Right cardiac atrium (tissue), 5 donors: ENCODE measurements around the gene MRPL52. TPM values are rescaled to one million over a fixed set of nuclear protein-coding genes. Genes with fewer than 3 reads are reported as not detected.

Experiments
- ATAC-seq, 2 donors: fragments of 200-7000 bp; cut with Tn5 transposase; one replicate each; pipeline versions ENCODE4 v1.8.0 to v1.9.1; 2020; ENCODE audit warnings: moderate library complexity in 2 of 2, mild to moderate bottlenecking in 1 of 2
- DNase-seq, 3 donors: peaks; one replicate each; pipeline ENCODE4 v3.0.0-alpha.2; 2020
- H3K27ac ChIP-seq: one replicate; pipeline ENCODE4 v1.5.1; 2013; ENCODE audit warnings: mild to moderate bottlenecking, low read length, control low read depth, moderate library complexity
- H3K27me3 ChIP-seq: one replicate; pipeline ENCODE4 v1.6.1; 2013; ENCODE audit not compliant: control insufficient read depth, insufficient read depth
- H3K4me1 ChIP-seq: one replicate; pipeline ENCODE4 v1.6.1; 2013; ENCODE audit warnings: low read length; ENCODE audit not compliant: control insufficient read depth, insufficient read depth
- H3K4me3 ChIP-seq: one replicate; pipeline ENCODE4 v1.5.1; 2013; ENCODE audit warnings: low read length, control low read depth
- H3K9me3 ChIP-seq: one replicate; pipeline ENCODE4 v1.6.1; 2013; ENCODE audit warnings: low read length; ENCODE audit not compliant: control insufficient read depth
- WGBS: extraction: QIAGEN DNeasy Blood & Tissue Kit; methylation state at CpG from one replicate; pipeline ENCODE4 v1.1.7; 2013; 5-methylcytosine and 5-hydroxymethylcytosine counted together
- intact Hi-C, 4 donors: fragments of 100-400 bp; cut with DNase I; formaldehyde crosslinking; loops; one replicate each; pipeline versions ENCODE4 v1.11.0 to v1.14.0; 2022 to 2023
- polyA plus RNA-seq: library from polyadenylated mRNA; stranded (reverse); fragments of 200-250 nt; gene quantifications from one replicate; pipeline ENCODE4 v1.2.3, GENCODE V29; 2013
- total RNA-seq, 4 donors: library from RNA; stranded (reverse); fragmentation: NEBNext Ultra II Directional; extraction: Animal tissue kit (Norgen Biotek cat#: 25700); gene quantifications; one replicate each; pipeline ENCODE4 v1.2.1, GENCODE V29; 2021
- donor health status: healthy with polysubstance abuse.
- donor health status: DM: no; HTN: yes; CAD: no.
- donor health status: DM: no; HTN: no; CAD: no.
- donor health status: DM: no; HTN: yes; CAD: no; lungs with severe emphysema.
- donor health status: DM: yes; HTN: yes; CAD: no.

MRPL52 gene
- total and polyA plus RNA-seq, 5 donors: 86.2 to 115 (median 94.6) TPM

- no peaks in the 10 kb centered on the region for H3K9me3 ChIP-seq
- WGBS: 28% methylated on average over 2 of the region's 2 CpGs
- DNase-seq: no peak
- no peaks in the 10 kb centered on the region for H3K27me3 ChIP-seq
- peaks cover 6% of the 10 kb centered on the region for H3K4me1 ChIP-seq
- no peak overlapping the region for H3K27ac ChIP-seq
- no peak for ATAC-seq
- intact Hi-C loops: no loop called here
- no peak overlapping the region for H3K4me3 ChIP-seq
Measured at GRCh38 chr14:22811722-22812121, 18.0 kb upstream of the MRPL52 start.

GRCh38 chr14:22812744-22813143, 16.9 kb upstream of the MRPL52 start:
- intact Hi-C loops: no loop called here
- DNase-seq (no peak), ATAC-seq (no peak)
- Histone ChIP-seq H3K27ac (no peak overlapping the region), H3K27me3 (no peaks in the 10 kb centered on the region), H3K9me3 (no peaks in the 10 kb centered on the region), H3K4me1 (peaks cover 6% of the 10 kb centered on the region), H3K4me3 (no peak overlapping the region)
- WGBS: 87% methylated on average over 4 of the region's 4 CpGs

DNA sequence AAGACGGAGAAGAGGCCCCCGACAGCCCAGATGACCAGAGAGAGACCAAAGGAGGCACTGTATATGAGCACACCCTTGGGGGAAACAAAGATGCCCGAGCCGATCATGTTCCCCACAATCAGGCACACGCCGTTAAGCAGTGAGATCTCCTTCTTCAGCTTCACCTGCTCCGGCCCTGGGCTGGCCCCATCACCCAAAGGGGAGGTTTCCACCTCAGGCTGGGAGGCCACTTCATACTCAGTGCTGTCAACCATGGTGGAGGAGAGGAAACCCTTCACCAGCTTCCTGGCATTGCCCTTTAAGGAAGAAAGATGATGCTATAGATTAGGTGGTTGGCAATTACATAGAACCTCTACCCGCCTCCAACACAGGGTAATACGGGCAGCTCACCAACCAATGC, 16.5 kb upstream of the MRPL52 start:
- 91% methylated on average over 9 of the region's 9 CpGs for WGBS
- Histone ChIP-seq H3K27me3 (no peaks in the 10 kb centered on the region), H3K9me3 (no peaks in the 10 kb centered on the region), H3K27ac (no peak overlapping the region), H3K4me3 (no peak overlapping the region), H3K4me1 (peaks cover 6% of the 10 kb centered on the region)
- intact Hi-C loops: no loop called here
- ATAC-seq: no peak
- no peak for DNase-seq

- H3K27me3 ChIP-seq: no peaks in the 10 kb centered on the region
- no peaks in the 10 kb centered on the region for H3K9me3 ChIP-seq
- intact Hi-C loops: no loop called here
- ATAC-seq: no peak
- peak overlapping the region; percentile 38 for H3K4me3 ChIP-seq
- DNase-seq: no peak
- peaks cover 6% of the 10 kb centered on the region for H3K4me1 ChIP-seq
- no peak overlapping the region for H3K27ac ChIP-seq
- 87% methylated on average over 7 of the region's 7 CpGs for WGBS
Measured at GRCh38 chr14:22814373-22814772, 15.3 kb upstream of the MRPL52 start.

- H3K9me3 ChIP-seq: no peaks in the 10 kb centered on the region
- peak within 1 kb of the TSS; percentile 38 for H3K4me3 ChIP-seq
- DNase-seq (no peak), ATAC-seq (peak in 1 of 2 donors; percentile 3)
- H3K27me3 ChIP-seq: no peaks in the 10 kb centered on the region
- H3K4me1 ChIP-seq: peaks cover 6% of the 10 kb centered on the region
- H3K27ac ChIP-seq: peak within 1 kb of the TSS; percentile 53
- intact Hi-C loops: no loop called here
- 53% methylated on average over 10 of the region's 10 CpGs for WGBS
Measured at GRCh38 chr14:22814941-22815713, 14.6 kb upstream of the MRPL52 start, which contains the start of gene SLC7A7. Gene SLC7A7 (minus strand): TSS chr14:22815435. CDS start chr14:22813398, 2,037 bp downstream.

- DNase-seq (peak; percentile 40 to 81 (median 80)), ATAC-seq (peak; percentile 47 to 48)
- no peaks in the 10 kb centered on the region for H3K9me3 ChIP-seq
- 14% methylated on average over 10 of the region's 10 CpGs for WGBS
- H3K4me1 ChIP-seq: peaks cover 6% of the 10 kb centered on the region
- H3K4me3 ChIP-seq: peak overlapping the region; percentile 44
- intact Hi-C loops: no loop called here
- no peaks in the 10 kb centered on the region for H3K27me3 ChIP-seq
- peak overlapping the region; percentile 91 for H3K27ac ChIP-seq
Measured at GRCh38 chr14:22819151-22819988, 10.3 kb upstream of the MRPL52 start.

DNA sequence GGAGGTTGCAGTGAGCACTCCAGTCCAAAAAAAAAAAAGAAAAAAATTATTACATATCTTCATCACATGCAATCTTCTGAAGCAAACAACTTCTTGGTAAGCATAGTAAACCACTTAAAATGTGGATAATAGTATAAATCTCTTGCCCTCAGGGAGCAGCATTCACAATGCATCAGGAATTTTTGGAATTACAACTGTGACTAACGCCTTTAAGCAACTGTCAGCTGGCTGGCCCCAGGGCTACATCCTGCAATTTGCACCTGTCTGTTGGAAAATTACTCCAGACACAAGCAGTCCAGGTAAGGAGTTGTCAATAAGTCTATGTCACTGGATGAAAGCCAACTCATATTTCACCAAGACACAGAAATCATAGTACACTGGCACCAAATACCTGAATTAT, 9.0 kb upstream of the MRPL52 start:
- DNase-seq (no peak), ATAC-seq (no peak)
- Histone ChIP-seq H3K4me3 (no peak overlapping the region), H3K9me3 (no peaks in the 10 kb centered on the region), H3K4me1 (peaks cover 1% of the 10 kb centered on the region), H3K27me3 (no peaks in the 10 kb centered on the region), H3K27ac (no peak overlapping the region)
- intact Hi-C loops: loop anchor here in 1 of 4 donors (10.0 kb wide), 1 partner anchor 266 kb away; no protein-coding TSS in a partner anchor
- WGBS: 92% methylated on average over 1 of the region's 1 CpG

- H3K4me3 ChIP-seq: no peak overlapping the region
- WGBS: 78% methylated on average over 24 of the region's 24 CpGs
- peak in 1 of 3 donors; percentile 58 for DNase-seq
- intact Hi-C loops: loop anchor here in 3 of 4 donors (2.0 to 10.0 kb wide), 2 partner anchors 31 to 267 kb away; no protein-coding TSS in a partner anchor
- H3K9me3 ChIP-seq: no peaks in the 10 kb centered on the region
- no peaks in the 10 kb centered on the region for H3K4me1 ChIP-seq
- no peak overlapping the region for H3K27ac ChIP-seq
- H3K27me3 ChIP-seq: no peaks in the 10 kb centered on the region
- ATAC-seq: no peak
Measured at GRCh38 chr14:22821193-22822015, 8.3 kb upstream of the MRPL52 start.

DNA sequence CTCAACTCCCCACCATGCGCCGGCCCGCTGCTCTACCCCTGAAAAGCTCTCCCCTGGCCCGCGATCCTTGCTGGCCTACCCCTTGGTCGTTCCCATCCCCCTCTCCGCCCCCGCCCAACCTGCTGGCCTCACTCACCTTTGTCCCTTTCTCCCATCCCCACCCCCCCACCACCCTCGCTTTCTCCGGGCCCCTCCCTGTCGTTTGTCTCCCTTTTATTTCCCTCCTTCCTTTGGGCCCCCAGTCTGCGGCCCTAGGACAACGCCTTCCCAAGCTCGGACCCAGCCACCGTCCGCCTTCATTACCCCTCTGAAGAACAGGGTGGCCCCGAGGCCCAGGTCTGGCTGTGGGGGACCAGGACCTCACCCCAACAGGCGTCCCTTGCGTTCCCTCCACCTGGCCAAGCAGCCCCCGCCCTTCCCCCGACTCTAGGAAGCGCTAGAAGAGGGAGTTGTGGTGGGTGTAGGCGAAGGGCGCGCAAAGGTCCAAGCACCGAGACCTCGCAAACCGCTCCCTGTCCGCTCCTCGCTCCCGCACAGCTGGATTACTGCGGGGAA, 7.6 kb upstream of the MRPL52 start:
- H3K27ac ChIP-seq: no peak overlapping the region
- DNase-seq (peak in 1 of 3 donors; percentile 65), ATAC-seq (peak in 1 of 2 donors; percentile 2)
- peak overlapping the region; percentile 48 for H3K4me3 ChIP-seq
- intact Hi-C loops: loop anchor here in 3 of 4 donors (2.0 to 10.0 kb wide), 2 partner anchors 31 to 267 kb away; no protein-coding TSS in a partner anchor
- H3K9me3 ChIP-seq: no peaks in the 10 kb centered on the region
- H3K4me1 ChIP-seq: no peaks in the 10 kb centered on the region
- WGBS: 50% methylated on average over 32 of the region's 32 CpGs
- H3K27me3 ChIP-seq: no peaks in the 10 kb centered on the region

- WGBS: 2% methylated on average over 34 of the region's 34 CpGs
- intact Hi-C loops: loop anchor here (1.0 to 10.0 kb wide), 3 partner anchors 29 to 268 kb away; no protein-coding TSS in a partner anchor
- Histone ChIP-seq H3K4me3 (peak overlapping the region; percentile 48), H3K4me1 (no peaks in the 10 kb centered on the region), H3K27me3 (no peaks in the 10 kb centered on the region), H3K27ac (no peak overlapping the region), H3K9me3 (no peaks in the 10 kb centered on the region)
- DNase-seq (peak; percentile 82 to 92 (median 90)), ATAC-seq (peak; percentile 85 to 89)
Measured at GRCh38 chr14:22822571-22823098, 7.1 kb upstream of the MRPL52 start.
